Measurements from ENCODE around the gene KASH5. TPM values are rescaled to one million over a fixed set of nuclear protein-coding genes. Genes with fewer than 3 reads are reported as not detected.

KASH5 gene
- total RNA-seq, 1 donor from 2014 or later: not detected

- no peak for DNase-seq (ENCODE audit: extremely low spot score in 2 of 2)
- H3K27me3 ChIP-seq: no peaks in the 10 kb centered on the region
- H3K27ac ChIP-seq: no peak overlapping the region
- peaks cover 18% of the 10 kb centered on the region for H3K4me1 ChIP-seq
- H3K9me3 ChIP-seq: no peaks in the 10 kb centered on the region
- intact Hi-C loops (cut with DNase I): no loop called here
- peaks cover 0 to 26% of the 10 kb centered on the region in 2 donors for H3K36me3 ChIP-seq
- TF ChIP-seq CTCF (IDR thresholded peaks at IDR 0.05): no peak
- no peak for TF ChIP-seq POLR2A (IDR thresholded peaks at IDR 0.05)
- TF ChIP-seq POLR2AphosphoS5 (IDR thresholded peaks at IDR 0.05; ENCODE audit: insufficient read depth in 1 of 2, low read depth in 1 of 2): no peak
- no peak overlapping the region for H3K4me3 ChIP-seq
These were observed 74.4 kb downstream of the KASH5 start for GRCh38 chr19:49462492-49462891.

GRCh38 chr19:49463960-49464740, 76.1 kb downstream of the KASH5 start:
- no peak overlapping the region for H3K27ac ChIP-seq
- TF ChIP-seq POLR2A (IDR thresholded peaks at IDR 0.05): no peak
- no peak for TF ChIP-seq POLR2AphosphoS5 (IDR thresholded peaks at IDR 0.05; ENCODE audit: insufficient read depth in 1 of 2, low read depth in 1 of 2)
- TF ChIP-seq CTCF (IDR thresholded peaks at IDR 0.05): no peak
- peaks cover 13% of the 10 kb centered on the region for H3K4me1 ChIP-seq
- peaks cover 0 to 26% of the 10 kb centered on the region in 2 donors for H3K36me3 ChIP-seq
- no peak overlapping the region for H3K4me3 ChIP-seq
- H3K27me3 ChIP-seq: no peaks in the 10 kb centered on the region
- no peaks in the 10 kb centered on the region for H3K9me3 ChIP-seq
- intact Hi-C loops (cut with DNase I): no loop called here
- DNase-seq (ENCODE audit: extremely low spot score in 2 of 2): no peak

- Histone ChIP-seq H3K27ac (no peak overlapping the region), H3K4me3 (no peak overlapping the region), H3K4me1 (peaks cover 17% of the 10 kb centered on the region), H3K9me3 (no peaks in the 10 kb centered on the region), H3K36me3 (peaks cover 0 to 19% of the 10 kb centered on the region in 2 donors), H3K27me3 (no peaks in the 10 kb centered on the region)
- DNase-seq (ENCODE audit: extremely low spot score in 2 of 2): no peak
- TF ChIP-seq CTCF (IDR thresholded peaks at IDR 0.05): no peak
- intact Hi-C loops (cut with DNase I): no loop called here
These were observed 77.3 kb downstream of the KASH5 start for GRCh38 chr19:49465371-49465770.

Other genes with a start within 250 kb of the KASH5 start
- gene HRC, start 232.9 kb upstream of the KASH5 start, total RNA-seq: 0.25 TPM
- gene TRPM4, start 230.5 kb upstream of the KASH5 start, total RNA-seq: 22.8 TPM
- 2.5 TPM for gene SLC6A16, start 63.1 kb upstream of the KASH5 start, total RNA-seq
- 22.1 TPM for gene CD37, start 52.8 kb upstream of the KASH5 start, total RNA-seq
- 20.4 TPM for gene TEAD2, start 25.8 kb upstream of the KASH5 start, total RNA-seq
- not detected for gene DKKL1, start 24.4 kb upstream of the KASH5 start, total RNA-seq
- not detected for gene PTH2, start 35.2 kb downstream of the KASH5 start, total RNA-seq
- gene GFY, start 37.1 kb downstream of the KASH5 start, total RNA-seq: not detected
- gene SLC17A7, start 53.3 kb downstream of the KASH5 start, total RNA-seq: 0.74 TPM
- gene PIH1D1, start 63.6 kb downstream of the KASH5 start, total RNA-seq: 96.3 TPM
- 29.5 TPM for gene ALDH16A1, start 65.0 kb downstream of the KASH5 start, total RNA-seq
- 10.1 TPM for gene FLT3LG, start 86.0 kb downstream of the KASH5 start, total RNA-seq
- gene RPL13A, start 99.4 kb downstream of the KASH5 start, total RNA-seq: 3,900 TPM
- gene RPS11, start 108.2 kb downstream of the KASH5 start, total RNA-seq: 4,897 TPM
- 166 TPM for gene FCGRT, start 124.4 kb downstream of the KASH5 start, total RNA-seq
- 22.6 TPM for gene RCN3, start 139.8 kb downstream of the KASH5 start, total RNA-seq
- gene NOSIP, start 192.3 kb downstream of the KASH5 start, total RNA-seq: 72.2 TPM
- 5.4 TPM for gene PRRG2, start 193.1 kb downstream of the KASH5 start, total RNA-seq
- 15.5 TPM for gene PRR12, start 202.9 kb downstream of the KASH5 start, total RNA-seq